NCI-H1092 (cell line): Measurements from ENCODE around the gene GLRX.

Experiments
- DNase-seq: peaks from one replicate; lab custom pipeline; 2025; lab: John Stamatoyannopoulos, UW

GLRX gene

GRCh38 chr5:95780597-95780996 lies 41.9 kb downstream of the GLRX start:
- no peak for DNase-seq

GRCh38 chr5:95779611-95780010 lies 42.9 kb downstream of the GLRX start:
- no peak for DNase-seq

GRCh38 chr5:95778713-95779436 lies 43.7 kb downstream of the GLRX start:
- DNase-seq: no peak

- no peak for DNase-seq
Measured at GRCh38 chr5:95777441-95777840, 45.1 kb downstream of the GLRX start.

- DNase-seq: no peak
Measured at GRCh38 chr5:95773335-95774059, 49.0 kb downstream of the GLRX start.

- no peak for DNase-seq
Measured at GRCh38 chr5:95771892-95772291, 50.6 kb downstream of the GLRX start.

- DNase-seq: no peak
Measured at GRCh38 chr5:95770830-95771708, 51.5 kb downstream of the GLRX start.

GRCh38 chr5:95768731-95769130 lies 53.8 kb downstream of the GLRX start:
- DNase-seq: no peak

GRCh38 chr5:95763941-95764340 lies 58.6 kb downstream of the GLRX start:
- no peak for DNase-seq
